ENCODE data around the gene CATSPER3. TPM values are rescaled to one million over a fixed set of nuclear protein-coding genes. Genes with fewer than 3 reads are reported as not detected.

The CATSPER3 gene
- total and polyA plus RNA-seq, 2 donors (not counting 1 experiment from before 2014, with no cell fraction given) = 0.12 to 0.17 TPM

DNA sequence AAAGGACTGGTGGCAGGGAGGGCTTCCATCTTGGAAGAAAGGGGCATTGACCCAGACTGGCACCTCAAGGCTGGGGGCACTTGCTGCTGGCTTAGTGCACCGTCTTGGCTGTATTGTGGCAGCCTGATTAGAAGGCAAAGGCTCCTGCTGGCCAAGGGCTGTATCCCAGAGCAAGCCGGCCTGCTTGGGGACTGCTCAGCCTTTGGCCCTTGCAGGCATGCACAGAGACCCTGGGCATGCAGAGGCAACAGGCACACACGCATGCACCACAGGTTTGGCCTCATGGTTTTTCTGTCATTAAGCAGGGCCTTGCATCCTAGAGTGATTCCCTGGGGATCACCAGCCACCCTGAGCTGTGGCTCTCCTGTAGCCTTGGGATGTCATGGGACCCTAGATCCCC, 37.4 kb downstream of the CATSPER3 start:
- Histone ChIP-seq H3K4me3 (replicated peaks in 1 of 4; ENCODE audit: control extremely low read depth in 1 of 4, insufficient read depth in 1 of 4, low read depth in 3 of 4, low read length in 4 of 4) (no peak overlapping the region), H2AFZ (ENCODE audit: low read length) (no peak overlapping the region), H3K27ac (ENCODE audit: insufficient read depth, low read length) (no peak overlapping the region), H3K36me3 (ENCODE audit: control insufficient read depth, insufficient read depth, low read length) (no peaks in the 10 kb centered on the region), H3K27me3 (ENCODE audit: control insufficient read depth, insufficient read depth, low read length) (no peaks in the 10 kb centered on the region), H3K4me2 (ENCODE audit: extremely low read depth, insufficient read depth, low read length) (no peak overlapping the region), H3K4me1 (ENCODE audit: control insufficient read depth, extremely low read depth, insufficient read depth, low read length) (no peaks in the 10 kb centered on the region), H3K9ac (ENCODE audit: insufficient read depth, low read length) (no peak overlapping the region), H3K9me3 (ENCODE audit: control insufficient read depth, insufficient read depth, low read depth, low read length) (no peaks in the 10 kb centered on the region), H3K79me2 (ENCODE audit: control insufficient read depth, insufficient read depth, low read length) (no peaks in the 10 kb centered on the region), H4K20me1 (ENCODE audit: control insufficient read depth, extremely low read depth, insufficient read depth, low read length) (no peaks in the 10 kb centered on the region)
- TF ChIP-seq, protein P1, sequence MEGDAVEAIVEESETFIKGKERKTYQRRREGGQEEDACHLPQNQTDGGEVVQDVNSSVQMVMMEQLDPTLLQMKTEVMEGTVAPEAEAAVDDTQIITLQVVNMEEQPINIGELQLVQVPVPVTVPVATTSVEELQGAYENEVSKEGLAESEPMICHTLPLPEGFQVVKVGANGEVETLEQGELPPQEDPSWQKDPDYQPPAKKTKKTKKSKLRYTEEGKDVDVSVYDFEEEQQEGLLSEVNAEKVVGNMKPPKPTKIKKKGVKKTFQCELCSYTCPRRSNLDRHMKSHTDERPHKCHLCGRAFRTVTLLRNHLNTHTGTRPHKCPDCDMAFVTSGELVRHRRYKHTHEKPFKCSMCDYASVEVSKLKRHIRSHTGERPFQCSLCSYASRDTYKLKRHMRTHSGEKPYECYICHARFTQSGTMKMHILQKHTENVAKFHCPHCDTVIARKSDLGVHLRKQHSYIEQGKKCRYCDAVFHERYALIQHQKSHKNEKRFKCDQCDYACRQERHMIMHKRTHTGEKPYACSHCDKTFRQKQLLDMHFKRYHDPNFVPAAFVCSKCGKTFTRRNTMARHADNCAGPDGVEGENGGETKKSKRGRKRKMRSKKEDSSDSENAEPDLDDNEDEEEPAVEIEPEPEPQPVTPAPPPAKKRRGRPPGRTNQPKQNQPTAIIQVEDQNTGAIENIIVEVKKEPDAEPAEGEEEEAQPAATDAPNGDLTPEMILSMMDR (conservative IDR thresholded peaks at IDR 0.05 in 1 of 2, IDR thresholded peaks at IDR 0.05 in 1 of 2; ENCODE audit: low read depth in 1 of 2, low read length in 2 of 2) = no peak
- no peak for TF ChIP-seq EZH2 (IDR thresholded peaks at IDR 0.05; ENCODE audit: low read length, missing control alignments)
- no peak for DNase-seq (ENCODE audit: low read depth in 2 of 2)

DNA sequence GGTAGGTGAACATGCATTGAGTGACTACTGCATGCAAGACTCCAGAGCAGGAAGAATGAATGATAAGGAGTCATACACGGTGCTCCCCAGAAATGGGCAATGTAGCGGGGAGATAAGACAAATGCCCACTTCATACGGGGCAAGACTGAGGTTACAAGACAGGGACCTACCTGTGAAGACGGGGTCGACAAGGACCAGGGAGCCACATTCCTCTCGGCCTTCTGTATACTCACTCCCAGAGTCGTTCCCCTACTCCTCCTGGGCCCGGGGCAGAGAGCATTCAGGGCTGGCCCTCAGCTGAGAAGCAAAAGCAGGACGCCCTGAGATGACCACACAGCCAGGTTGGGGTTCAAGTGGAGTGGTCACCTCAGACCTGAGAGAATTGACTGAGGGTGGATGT, 39.6 kb downstream of the CATSPER3 start:
- Histone ChIP-seq H4K20me1 (ENCODE audit: control insufficient read depth, extremely low read depth, insufficient read depth, low read length) (no peaks in the 10 kb centered on the region), H3K36me3 (ENCODE audit: control insufficient read depth, insufficient read depth, low read length) (no peaks in the 10 kb centered on the region), H3K9me3 (ENCODE audit: control insufficient read depth, insufficient read depth, low read depth, low read length) (no peaks in the 10 kb centered on the region), H3K9ac (ENCODE audit: insufficient read depth, low read length) (no peak overlapping the region), H3K79me2 (ENCODE audit: control insufficient read depth, insufficient read depth, low read length) (no peaks in the 10 kb centered on the region), H3K4me3 (replicated peaks in 1 of 4; ENCODE audit: control extremely low read depth in 1 of 4, insufficient read depth in 1 of 4, low read depth in 3 of 4, low read length in 4 of 4) (no peak overlapping the region), H3K27me3 (ENCODE audit: control insufficient read depth, insufficient read depth, low read length) (no peaks in the 10 kb centered on the region), H2AFZ (ENCODE audit: low read length) (no peak overlapping the region), H3K27ac (ENCODE audit: insufficient read depth, low read length) (no peak overlapping the region), H3K4me1 (ENCODE audit: control insufficient read depth, extremely low read depth, insufficient read depth, low read length) (no peaks in the 10 kb centered on the region), H3K4me2 (ENCODE audit: extremely low read depth, insufficient read depth, low read length) (no peak overlapping the region)
- no peak for DNase-seq (ENCODE audit: low read depth in 2 of 2)
- TF ChIP-seq, protein P1 (conservative IDR thresholded peaks at IDR 0.05 in 1 of 2, IDR thresholded peaks at IDR 0.05 in 1 of 2; ENCODE audit: low read depth in 1 of 2, low read length in 2 of 2) = no peak
- no peak for TF ChIP-seq EZH2 (IDR thresholded peaks at IDR 0.05; ENCODE audit: low read length, missing control alignments)

DNA sequence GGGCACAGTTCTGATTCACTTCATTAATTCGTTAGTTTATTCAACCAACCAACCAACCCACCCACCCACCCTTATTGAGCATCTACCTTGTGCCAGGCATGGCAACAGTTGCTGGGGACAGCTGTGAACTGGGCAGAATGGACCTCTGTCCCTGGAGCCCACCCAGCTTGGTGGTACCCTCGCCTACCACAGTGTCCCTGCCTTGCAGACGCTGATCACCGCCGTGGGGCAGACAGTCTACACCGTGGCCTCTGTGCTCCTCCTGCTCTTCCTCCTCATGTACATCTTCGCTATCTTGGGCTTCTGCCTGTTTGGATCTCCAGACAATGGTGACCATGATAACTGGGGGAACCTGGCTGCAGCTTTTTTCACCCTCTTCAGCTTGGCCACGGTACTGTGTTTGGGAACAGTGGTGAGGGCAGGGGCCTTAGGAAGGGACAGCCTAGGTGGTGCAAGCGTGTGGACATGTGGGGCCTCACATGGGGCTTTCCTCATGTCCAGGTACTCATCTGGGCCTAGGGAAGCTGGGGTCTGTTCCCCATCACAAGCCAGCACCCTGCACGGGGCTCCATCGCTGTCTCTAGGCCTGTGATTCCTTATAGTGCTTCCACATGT, 40.1 kb downstream of the CATSPER3 start:
- Histone ChIP-seq H3K27ac (ENCODE audit: insufficient read depth, low read length) (no peak overlapping the region), H3K27me3 (ENCODE audit: control insufficient read depth, insufficient read depth, low read length) (no peaks in the 10 kb centered on the region), H3K36me3 (ENCODE audit: control insufficient read depth, insufficient read depth, low read length) (no peaks in the 10 kb centered on the region), H3K9ac (ENCODE audit: insufficient read depth, low read length) (no peak overlapping the region), H2AFZ (ENCODE audit: low read length) (no peak overlapping the region), H4K20me1 (ENCODE audit: control insufficient read depth, extremely low read depth, insufficient read depth, low read length) (no peaks in the 10 kb centered on the region), H3K9me3 (ENCODE audit: control insufficient read depth, insufficient read depth, low read depth, low read length) (no peaks in the 10 kb centered on the region), H3K79me2 (ENCODE audit: control insufficient read depth, insufficient read depth, low read length) (no peaks in the 10 kb centered on the region), H3K4me3 (replicated peaks in 1 of 4; ENCODE audit: control extremely low read depth in 1 of 4, insufficient read depth in 1 of 4, low read depth in 3 of 4, low read length in 4 of 4) (no peak overlapping the region), H3K4me2 (ENCODE audit: extremely low read depth, insufficient read depth, low read length) (no peak overlapping the region), H3K4me1 (ENCODE audit: control insufficient read depth, extremely low read depth, insufficient read depth, low read length) (no peaks in the 10 kb centered on the region)
- TF ChIP-seq, protein P1 (conservative IDR thresholded peaks at IDR 0.05 in 1 of 2, IDR thresholded peaks at IDR 0.05 in 1 of 2; ENCODE audit: low read depth in 1 of 2, low read length in 2 of 2) = no peak
- TF ChIP-seq EZH2 (IDR thresholded peaks at IDR 0.05; ENCODE audit: low read length, missing control alignments) = no peak
- DNase-seq (ENCODE audit: low read depth in 2 of 2) = no peak

Measured in fibroblast of lung (primary cell).